Adrenal gland (tissue), 12 donors: Measurements from ENCODE around the gene SAMD5. TPM values are rescaled to one million over a fixed set of nuclear protein-coding genes. Genes with fewer than 3 reads are reported as not detected.
"Not testable (repeated sequence)": the region's sequence is repeated elsewhere in the genome, so short reads cannot be mapped to it uniquely, and the experiment has no call there.

Experiments
- DNase-seq, 7 donors: peaks; one replicate each; pipeline ENCODE4 v3.0.0-alpha.2; 2019 to 2020
- H3K27ac ChIP-seq, 5 donors: fragments of 200-600 bp; sonication (generic) in 4 of 5; 1 replicate in 3 of 5; 2 replicates in 2 of 5; pipeline versions ENCODE4 v1.5.1 to v1.8.0; 2016 to 2020; ENCODE audit warnings: mild to moderate bottlenecking in 1 of 5
- H3K27me3 ChIP-seq: fragments of 200-600 bp; 2 replicates; pipeline ENCODE4 v1.8.0; 2021
- H3K36me3 ChIP-seq, 2 donors: fragments of 200-600 bp; replicated peaks in 1 of 2; 1 replicate in 1 of 2; 2 replicates in 1 of 2; pipeline versions ENCODE4 v1.5.1 to v1.8.0; 2018 to 2022
- H3K4me1 ChIP-seq, 2 donors: fragments of 200-600 bp; replicated peaks in 1 of 2; 1 replicate in 1 of 2; 2 replicates in 1 of 2; pipeline versions ENCODE4 v1.5.1 to v1.8.0; 2018 to 2021
- H3K4me3 ChIP-seq, 4 donors: fragments of 200-600 bp; sonication (generic) in 3 of 4; one replicate each; pipeline ENCODE4 v1.5.1; 2016 to 2018
- H3K9me3 ChIP-seq, 3 donors: fragments of 200-600 bp; sonication (generic) in 1 of 3; replicated peaks in 1 of 3; 1 replicate in 2 of 3; 2 replicates in 1 of 3; pipeline versions ENCODE4 v1.5.1 to v1.8.0; 2016 to 2021
- CTCF ChIP-seq, 6 experiments: fragments of 450-650 bp in 4 of 6; fragments of 200-600 bp in 2 of 6; sonication (generic) in 1 of 6; IDR thresholded peaks; 1 replicate in 5 of 6; 2 replicates in 1 of 6; pipeline versions ENCODE4 v1.5.1 to v1.8.0; 2016 to 2021; ENCODE audit warnings: antibody characterized with exemption in 6 of 6, mild to moderate bottlenecking in 2 of 6, moderate library complexity in 1 of 6
- POLR2A ChIP-seq, 2 donors: fragments of 450-650 bp; IDR thresholded peaks; one replicate each; pipeline ENCODE4 v1.6.1; 2017; ENCODE audit warnings: antibody characterized with exemption in 2 of 2, mild to moderate bottlenecking in 2 of 2, moderate library complexity in 1 of 2
- whole genome bisulfite sequencing, 4 donors: extraction: QIAGEN DNeasy Blood & Tissue Kit in 2 of 4; methylation state at CpG; one replicate each; pipeline versions ENCODE4 v1.1.5 to v1.1.7; 2013 to 2017; 5-methylcytosine and 5-hydroxymethylcytosine counted together
- intact Hi-C, 2 donors: fragments of 100-400 bp; cut with DNase I; formaldehyde crosslinking; loops; one replicate each; pipeline versions ENCODE4 v1.14.1 to v1.15.0; 2022 to 2023
- polyA plus RNA-seq, 3 donors: library from polyadenylated mRNA; stranded (reverse); fragments of 200-250 nt in 2 of 3; fragments of 350-450 nt in 1 of 3; fragmentation: Illumina TruSeq in 1 of 3; extraction: RNeasy Lipid Tissue Mini Kit (QIAGEN cat#74804) in 1 of 3; gene quantifications; one replicate each; pipeline ENCODE4 v1.2.3, GENCODE V29; 2013 to 2014
- total RNA-seq, 9 donors: library from RNA; depleted of rRNA in 4 of 9; stranded (reverse); fragments of >200 nt in 4 of 9; fragments of 120-200 nt in 1 of 9; fragmentation: NEBNext Ultra II Directional in 1 of 9; extraction: Animal tissue kit (Norgen Biotek cat#: 25700) in 1 of 9; gene quantifications; one replicate each; pipeline versions ENCODE4 v1.1.0 to v1.2.4, GENCODE V29; 2013 to 2023
- donor health status: healthy with polysubstance abuse.
- donor health status: Bipolar disorder and iron deficiency.
- donor health status: DM: yes; HTN: yes; CAD: no.
- donor health status: DM: no; HTN: no; CAD: no.
- donor health status: DM: no; HTN: no; CAD: no.
- donor health status: DM: yes; HTN: yes; CAD: no.

The SAMD5 gene
- total and polyA plus RNA-seq, 12 donors = 0.12 to 5.8 (median 0.75) TPM

GRCh38 chr6:147531321-147531720 lies 22.8 kb downstream of the SAMD5 start:
- Histone ChIP-seq H3K9me3 (no peaks in the 10 kb centered on the region), H3K36me3 (no peaks in the 10 kb centered on the region), H3K27me3 (no peaks in the 10 kb centered on the region), H3K4me3 (no peak overlapping the region), H3K27ac (no peak overlapping the region), H3K4me1 (no peaks in the 10 kb centered on the region)
- no peak for DNase-seq
- intact Hi-C loops = no loop called here
- no peak for TF ChIP-seq CTCF (IDR thresholded peaks at IDR 0.05)
- no peak for TF ChIP-seq POLR2A (IDR thresholded peaks at IDR 0.05)
- WGBS, 4 donors = 90 to 97% (median 96%) methylated on average over 2 of the region's 2 CpGs

GRCh38 chr6:147534116-147534860 lies 25.8 kb downstream of the SAMD5 start:
- no peaks in the 10 kb centered on the region for H3K27me3 ChIP-seq
- H3K4me1 ChIP-seq = no peaks in the 10 kb centered on the region
- no peaks in the 10 kb centered on the region for H3K9me3 ChIP-seq
- 84 to 90% (median 85%) methylated on average over 13 of the region's 13 CpGs for WGBS, 4 donors
- no peak for DNase-seq
- intact Hi-C loops = no loop called here
- H3K4me3 ChIP-seq = no peak overlapping the region
- no peaks in the 10 kb centered on the region for H3K36me3 ChIP-seq
- TF ChIP-seq POLR2A (IDR thresholded peaks at IDR 0.05) (no peak), CTCF (IDR thresholded peaks at IDR 0.05) (no peak)
- H3K27ac ChIP-seq = no peak overlapping the region

- Histone ChIP-seq H3K27ac (no peak overlapping the region), H3K36me3 (no peaks in the 10 kb centered on the region), H3K4me3 (no peak overlapping the region), H3K27me3 (no peaks in the 10 kb centered on the region), H3K4me1 (no peaks in the 10 kb centered on the region), H3K9me3 (no peaks in the 10 kb centered on the region)
- WGBS, 4 donors = 84 to 93% (median 89%) methylated on average over 6 of the region's 6 CpGs
- intact Hi-C loops = no loop called here
- TF ChIP-seq CTCF (IDR thresholded peaks at IDR 0.05) (no peak), POLR2A (IDR thresholded peaks at IDR 0.05) (no peak)
- DNase-seq = no peak
These were observed 30.3 kb downstream of the SAMD5 start for GRCh38 chr6:147538821-147539220.

- H3K36me3 ChIP-seq = no peaks in the 10 kb centered on the region
- no peaks in the 10 kb centered on the region for H3K9me3 ChIP-seq
- intact Hi-C loops = no loop called here
- no peak for TF ChIP-seq CTCF (IDR thresholded peaks at IDR 0.05)
- TF ChIP-seq POLR2A (IDR thresholded peaks at IDR 0.05) = no peak
- no peak for DNase-seq
- no peaks in the 10 kb centered on the region for H3K4me1 ChIP-seq
- no peaks in the 10 kb centered on the region for H3K27me3 ChIP-seq
- WGBS, 4 donors = 67 to 82% (median 76%) methylated on average over 5 of the region's 5 CpGs
- no peak overlapping the region for H3K4me3 ChIP-seq
- no peak overlapping the region for H3K27ac ChIP-seq
These were observed 31.6 kb downstream of the SAMD5 start for GRCh38 chr6:147540075-147540474.

- H3K4me1 ChIP-seq, DNase-seq, H3K4me3 ChIP-seq, H3K36me3 ChIP-seq, H3K27me3 ChIP-seq, H3K9me3 ChIP-seq, intact Hi-C loops, H3K27ac ChIP-seq: not testable (repeated sequence)
- WGBS, 4 donors = 76 to 91% (median 88%) methylated on average over 4 of the region's 4 CpGs
These were observed 33.9 kb downstream of the SAMD5 start for GRCh38 chr6:147542436-147542835.
